Transverse colon (tissue), 4 donors: ENCODE results near the gene WASL.

Experiments used
- POLR2A ChIP-seq: fragments of 450-650 bp; IDR thresholded peaks from one replicate; pipeline ENCODE4 v1.6.1; 2016; ENCODE audit warnings: antibody characterized with exemption, mild to moderate bottlenecking, moderate library complexity
- POLR2AphosphoS5 ChIP-seq, 3 donors: sonication (generic); formaldehyde crosslinking; IDR thresholded peaks; one replicate each; pipeline ENCODE4 v1.6.1; 2016; ENCODE audit warnings: antibody characterized with exemption in 3 of 3
- TF ChIP-seq, protein P1 (sequence below), 5 experiments: fragments of 200-600 bp in 3 of 5; fragments of 450-650 bp in 2 of 5; sonication (generic) in 3 of 5; IDR thresholded peaks; 1 replicate in 2 of 5; 2 replicates in 3 of 5; pipeline ENCODE4 v1.5.1; 2016 to 2017; ENCODE audit warnings: antibody characterized with exemption in 5 of 5, inconsistent platforms in 3 of 5, mild to moderate bottlenecking in 2 of 5, moderate library complexity in 1 of 5

GRCh38 chr7:123769371-123769770 is 20.6 kb upstream of the WASL start:
- TF ChIP-seq, protein P1, sequence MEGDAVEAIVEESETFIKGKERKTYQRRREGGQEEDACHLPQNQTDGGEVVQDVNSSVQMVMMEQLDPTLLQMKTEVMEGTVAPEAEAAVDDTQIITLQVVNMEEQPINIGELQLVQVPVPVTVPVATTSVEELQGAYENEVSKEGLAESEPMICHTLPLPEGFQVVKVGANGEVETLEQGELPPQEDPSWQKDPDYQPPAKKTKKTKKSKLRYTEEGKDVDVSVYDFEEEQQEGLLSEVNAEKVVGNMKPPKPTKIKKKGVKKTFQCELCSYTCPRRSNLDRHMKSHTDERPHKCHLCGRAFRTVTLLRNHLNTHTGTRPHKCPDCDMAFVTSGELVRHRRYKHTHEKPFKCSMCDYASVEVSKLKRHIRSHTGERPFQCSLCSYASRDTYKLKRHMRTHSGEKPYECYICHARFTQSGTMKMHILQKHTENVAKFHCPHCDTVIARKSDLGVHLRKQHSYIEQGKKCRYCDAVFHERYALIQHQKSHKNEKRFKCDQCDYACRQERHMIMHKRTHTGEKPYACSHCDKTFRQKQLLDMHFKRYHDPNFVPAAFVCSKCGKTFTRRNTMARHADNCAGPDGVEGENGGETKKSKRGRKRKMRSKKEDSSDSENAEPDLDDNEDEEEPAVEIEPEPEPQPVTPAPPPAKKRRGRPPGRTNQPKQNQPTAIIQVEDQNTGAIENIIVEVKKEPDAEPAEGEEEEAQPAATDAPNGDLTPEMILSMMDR (IDR thresholded peaks at IDR 0.05), result no peak
- no peak for TF ChIP-seq POLR2AphosphoS5 (IDR thresholded peaks at IDR 0.05)
- TF ChIP-seq POLR2A, result no peak
